ENCODE data around the gene BTN3A1.
"Not testable (repeated sequence)": the region's sequence is repeated elsewhere in the genome, so short reads cannot be mapped to it uniquely, and the experiment has no call there.

BTN3A1 gene

DNA sequence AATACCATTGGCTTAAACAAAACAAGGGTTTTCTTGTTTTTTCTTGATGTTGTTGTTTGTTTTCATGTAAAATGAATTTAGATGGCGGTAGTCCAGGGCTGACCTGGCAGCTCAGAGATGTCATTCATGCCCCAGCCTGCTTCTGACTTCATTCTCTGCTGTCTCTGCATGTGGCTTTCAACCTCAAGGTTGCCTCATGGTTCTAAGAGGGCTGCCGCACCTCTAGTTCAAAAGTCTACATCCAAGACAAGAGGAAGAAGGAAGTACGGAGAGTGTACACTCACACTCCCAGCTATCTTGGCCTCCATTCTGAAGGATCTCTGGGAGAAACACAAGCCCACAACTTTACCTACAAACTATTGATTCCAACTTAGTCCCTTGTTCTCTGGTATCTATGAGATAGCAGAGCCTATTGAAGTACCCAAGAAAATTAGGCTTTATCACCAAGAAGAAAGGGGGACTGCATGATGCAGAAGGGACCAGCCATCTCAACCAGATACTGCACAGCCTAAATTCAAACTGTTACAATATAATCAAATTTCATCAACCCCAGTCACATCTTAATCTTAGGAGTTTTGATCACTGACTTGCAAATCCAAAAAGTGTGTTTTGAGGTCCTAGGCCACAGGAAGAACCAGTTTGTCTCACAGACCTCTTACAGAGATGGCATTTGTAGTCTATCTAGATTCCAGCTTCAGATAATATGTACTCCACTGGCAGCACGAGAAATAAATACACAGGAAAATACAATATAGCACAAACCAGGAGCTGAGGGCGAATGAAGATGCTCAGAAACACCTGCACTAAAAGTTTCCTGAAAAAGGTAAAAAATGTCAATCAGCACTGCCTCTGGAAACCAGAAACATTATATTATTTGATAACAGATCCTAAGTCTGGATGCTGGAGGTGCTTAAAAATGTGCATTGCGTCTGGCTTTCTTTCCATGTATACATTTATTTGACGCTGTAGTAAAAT lies 37.4 kb downstream of the BTN3A1 start:
- DNase-seq (ENCODE audit: low spot score) (no peak), FAIRE-seq (no peak)

DNA sequence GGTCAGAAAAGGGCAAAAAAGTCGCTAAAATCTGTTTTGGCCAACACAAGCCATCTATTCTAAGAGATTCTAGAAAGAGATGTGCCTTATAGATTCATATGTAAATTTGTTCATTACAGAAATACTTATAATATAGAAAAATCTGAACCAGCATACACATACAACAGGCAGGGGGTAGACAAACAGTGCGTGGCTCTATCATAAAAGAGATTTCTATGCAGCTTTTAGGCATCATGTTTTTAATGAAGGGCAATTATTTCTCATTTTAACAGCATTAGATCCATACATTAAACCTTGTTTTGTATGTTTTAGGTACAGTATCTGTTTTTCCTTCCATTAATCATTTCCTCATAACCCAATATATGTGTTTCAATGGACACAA lies 38.9 kb downstream of the BTN3A1 start:
- DNase-seq (ENCODE audit: low spot score) = no peak
- no peak for FAIRE-seq

- FAIRE-seq = no peak
- no peak for DNase-seq (ENCODE audit: low spot score)
Measured at GRCh38 chr6:26441977-26442376, 39.9 kb downstream of the BTN3A1 start.

DNA sequence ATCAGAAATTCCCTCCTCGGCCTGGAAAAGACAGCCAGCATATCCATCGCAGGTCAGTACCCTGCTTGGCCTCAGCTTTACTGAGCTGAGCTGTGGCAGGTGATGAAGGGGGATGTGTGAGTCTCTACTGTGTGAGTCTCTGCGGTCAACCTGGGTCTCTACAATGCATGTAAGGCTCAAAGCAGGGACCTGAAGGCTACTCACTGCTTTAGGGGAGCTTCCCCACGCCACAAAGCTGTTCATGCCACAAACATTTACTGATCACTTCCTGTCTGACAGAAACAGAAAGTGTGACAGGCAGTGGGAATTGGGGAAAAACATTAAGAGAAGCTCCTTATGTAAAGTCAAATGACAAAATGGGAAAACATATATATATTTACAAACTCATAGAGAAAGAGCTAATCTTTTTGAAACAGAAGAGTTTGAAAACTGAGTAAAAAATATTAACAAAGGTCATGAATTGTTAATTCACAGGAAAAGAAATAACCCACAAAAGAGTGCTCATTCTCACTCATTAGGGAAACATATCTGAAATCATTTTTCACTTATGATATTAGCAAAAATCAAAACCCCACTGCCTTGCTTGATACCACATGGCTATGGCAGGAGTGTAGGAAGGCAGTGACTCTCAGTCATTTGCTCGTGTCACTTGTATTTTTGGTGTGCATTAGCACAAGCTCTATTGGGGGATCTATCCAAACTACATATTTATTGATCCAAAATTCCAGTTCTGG lies 44.0 kb downstream of the BTN3A1 start:
- FAIRE-seq = no peak
- no peak for DNase-seq (ENCODE audit: low spot score)

GRCh38 chr6:26447257-26447656 lies 45.2 kb downstream of the BTN3A1 start:
- DNase-seq (ENCODE audit: low spot score) (no peak), FAIRE-seq (no peak)

GRCh38 chr6:26450240-26450639 lies 48.2 kb downstream of the BTN3A1 start:
- DNase-seq (ENCODE audit: low spot score) = no peak

DNA sequence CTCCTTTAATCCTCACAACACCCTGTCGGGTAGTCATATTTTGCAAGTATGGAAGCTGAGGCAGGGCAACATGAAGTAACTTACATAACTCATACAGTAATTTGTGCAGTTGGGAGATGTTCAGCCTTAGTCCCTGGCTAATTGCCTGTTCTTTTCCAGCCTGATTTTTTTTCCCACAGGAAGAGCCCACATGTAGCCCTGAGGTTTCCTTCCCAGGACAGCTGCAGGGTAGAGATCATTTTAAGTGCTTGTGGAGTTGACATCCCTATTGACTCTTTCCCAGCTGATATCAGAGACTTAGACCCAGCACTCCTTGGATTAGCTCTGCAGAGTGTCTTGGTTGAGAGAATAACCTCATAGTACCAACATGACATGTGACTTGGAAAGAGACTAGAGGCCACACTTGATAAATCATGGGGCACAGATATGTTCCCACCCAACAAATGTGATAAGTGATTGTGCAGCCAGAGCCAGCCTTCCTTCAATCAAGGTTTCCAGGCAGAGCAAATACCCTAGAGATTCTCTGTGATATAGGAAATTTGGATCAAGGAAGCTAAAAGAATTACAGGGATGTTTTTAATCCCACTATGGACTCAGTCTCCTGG lies 50.7 kb downstream of the BTN3A1 start:
- FAIRE-seq (no peak), DNase-seq (ENCODE audit: low spot score) (no peak)

More at GRCh38 chr6:26450240-26450639, 48.2 kb downstream of the BTN3A1 start:
- no peak for FAIRE-seq

DNA sequence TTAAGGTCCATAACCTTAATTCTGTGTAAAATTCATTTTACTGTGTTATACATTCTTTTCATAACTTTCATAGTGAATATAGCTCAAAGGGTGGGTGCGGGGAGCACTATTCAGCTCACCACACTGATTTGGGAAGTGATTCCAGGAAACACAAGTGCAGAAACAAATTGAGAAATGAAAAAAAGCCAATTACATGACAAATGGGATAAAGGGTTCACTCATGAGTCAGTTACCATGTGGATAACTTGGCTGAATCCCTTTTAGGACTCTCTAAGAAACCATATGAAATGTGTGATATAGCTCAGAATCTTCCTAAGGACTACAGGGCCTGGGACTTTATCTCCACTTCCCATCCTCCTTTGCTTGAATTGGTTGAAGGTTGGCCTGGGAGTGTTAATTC lies 52.6 kb downstream of the BTN3A1 start:
- no peak for DNase-seq (ENCODE audit: low spot score)
- FAIRE-seq = no peak

- FAIRE-seq (no peak), DNase-seq (ENCODE audit: low spot score) (no peak)
Measured at GRCh38 chr6:26455357-26455970, 53.4 kb downstream of the BTN3A1 start.

GRCh38 chr6:26457264-26457805 lies 55.3 kb downstream of the BTN3A1 start:
- FAIRE-seq = no peak

DNA sequence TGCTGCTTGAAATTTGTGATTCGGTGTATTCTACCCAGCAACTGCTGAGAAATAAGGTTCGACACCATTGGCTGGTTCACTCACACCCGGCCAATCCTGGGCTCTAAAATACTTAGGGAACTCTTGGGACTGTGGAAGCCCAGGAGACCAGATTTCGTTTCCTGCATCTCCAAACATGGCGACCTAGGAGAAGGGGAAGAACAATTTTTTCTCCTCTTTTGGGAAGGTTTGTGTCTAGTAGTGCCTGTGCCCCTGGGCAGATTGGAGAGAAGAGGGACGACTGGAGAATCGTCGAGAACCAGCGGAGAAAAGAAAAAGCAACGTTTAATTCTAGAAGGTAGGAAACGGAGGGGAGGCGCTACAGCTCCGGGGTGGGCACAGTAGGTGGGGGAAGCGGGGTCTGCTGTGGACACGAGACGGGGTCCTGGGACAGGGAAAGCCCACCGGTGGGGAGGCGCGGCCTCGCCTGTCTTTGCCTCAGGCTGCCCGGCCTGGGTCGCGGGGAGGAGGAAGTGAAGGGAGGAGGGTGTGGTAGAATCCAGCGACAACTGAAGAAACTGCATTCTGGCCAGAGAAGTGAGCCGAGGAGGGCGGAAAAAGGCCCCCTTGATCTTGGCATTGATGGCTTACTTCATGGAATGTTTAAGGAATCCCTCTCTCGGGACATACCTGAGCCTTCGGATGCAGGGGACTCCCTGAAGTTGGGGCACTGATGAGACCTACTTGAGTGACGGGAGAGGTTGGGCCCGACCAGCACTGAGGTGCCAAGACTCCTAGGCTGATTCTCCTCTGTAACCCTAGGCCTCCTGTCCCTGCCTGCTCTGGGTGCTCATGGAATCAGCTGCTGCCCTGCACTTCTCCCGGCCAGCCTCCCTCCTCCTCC lies 56.0 kb downstream of the BTN3A1 start, which contains the start of gene BTN2A1:
TSS of gene BTN2A1 (plus strand) at position 150 of the 883 bp plus-strand sequence. CDS start at position 832, 682 bp downstream.
- DNase-seq (ENCODE audit: low spot score) = peak; percentile 72
- FAIRE-seq = peak; percentile 88

More at GRCh38 chr6:26457264-26457805, 55.3 kb downstream of the BTN3A1 start:
- DNase-seq (ENCODE audit: low spot score) = no peak

DNA sequence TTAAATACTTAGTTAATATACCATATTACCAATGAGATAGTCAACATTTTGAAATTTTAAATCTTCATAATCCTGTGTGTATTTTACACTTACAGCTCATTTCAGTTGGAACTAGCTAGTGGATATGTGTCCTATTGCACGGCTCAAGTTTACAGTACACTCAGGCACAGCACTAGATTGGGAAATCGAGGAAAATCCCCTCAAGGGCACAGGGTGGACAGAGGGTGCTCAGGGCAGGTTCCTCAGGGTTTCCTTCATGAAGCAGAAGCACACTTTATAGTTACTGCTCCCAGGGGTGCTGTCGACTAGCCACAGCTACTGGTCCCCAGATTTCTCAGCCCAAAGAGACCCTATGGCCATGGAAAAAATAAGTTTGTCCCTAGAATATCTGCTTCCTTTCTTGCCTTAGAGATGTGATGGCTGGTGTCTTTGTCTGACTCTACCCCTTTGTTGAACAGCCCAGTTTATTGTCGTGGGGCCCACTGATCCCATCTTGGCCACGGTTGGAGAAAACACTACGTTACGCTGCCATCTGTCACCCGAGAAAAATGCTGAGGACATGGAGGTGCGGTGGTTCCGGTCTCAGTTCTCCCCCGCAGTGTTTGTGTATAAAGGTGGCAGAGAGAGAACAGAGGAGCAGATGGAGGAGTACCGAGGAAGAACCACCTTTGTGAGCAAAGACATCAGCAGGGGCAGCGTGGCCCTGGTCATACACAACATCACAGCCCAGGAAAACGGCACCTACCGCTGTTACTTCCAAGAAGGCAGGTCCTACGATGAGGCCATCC lies 57.1 kb downstream of the BTN3A1 start:
- no peak for FAIRE-seq

GRCh38 chr6:26461353-26461752 lies 59.3 kb downstream of the BTN3A1 start:
- not testable (repeated sequence) for DNase-seq (ENCODE audit: low spot score); FAIRE-seq

More for the DNA sequence above, 57.1 kb downstream of the BTN3A1 start:
- no peak for DNase-seq (ENCODE audit: low spot score)

- FAIRE-seq (no peak), DNase-seq (ENCODE audit: low spot score) (no peak)
Measured at GRCh38 chr6:26464014-26464413, 61.9 kb downstream of the BTN3A1 start.

- FAIRE-seq = no peak
- DNase-seq (ENCODE audit: low spot score) = no peak
Measured at GRCh38 chr6:26464416-26465131, 62.5 kb downstream of the BTN3A1 start.
